Measurements from ENCODE around the gene TMEM94. TPM values are rescaled to one million over a fixed set of nuclear protein-coding genes. Genes with fewer than 3 reads are reported as not detected.

Gene TMEM94
- total and polyA plus RNA-seq, 9 of the 15 experiments (the other 6 are each of a cell fraction or from before 2014, with no cell fraction given): 0.35 to 48.1 (median 14.4) TPM

GRCh38 chr17:75515496-75516254 is 59.2 kb downstream of the TMEM94 start, which contains the start of gene CASKIN2 (continued):
- TF ChIP-seq ZNF639 (CRISPR knock-in tag; conservative IDR thresholded peaks at IDR 0.05 in 1 of 2, IDR thresholded peaks at IDR 0.05 in 1 of 2): peak in 1 of 2 experiments; percentile 56; a peak in 2 of 4 replicates
- no peak for TF ChIP-seq ILK (tag; IDR thresholded peaks at IDR 0.05; ENCODE audit: borderline replicate concordance, low read depth)
- TF ChIP-seq PCBP2 (IDR thresholded peaks at IDR 0.05; ENCODE audit: low read depth, low read length, poor library complexity, severe bottlenecking): no peak
- no peak for TF ChIP-seq HBP1 (CRISPR knock-in tag; IDR thresholded peaks at IDR 0.05)
- TF ChIP-seq CBX5 (IDR thresholded peaks at IDR 0.05; ENCODE audit: borderline replicate concordance, low read depth): no peak
- no peak for TF ChIP-seq ETV6 (IDR thresholded peaks at IDR 0.05; ENCODE audit: borderline replicate concordance in 1 of 2, low read depth in 2 of 2, low read length in 1 of 2)
- peak; percentile 93; the same call in 1 of the 2 replicates for TF ChIP-seq ETV6 (CRISPR knock-in tag; IDR thresholded peaks at IDR 0.05; ENCODE audit: borderline replicate concordance)
- no peak for TF ChIP-seq ADNP (tag; IDR thresholded peaks at IDR 0.05)
- TF ChIP-seq ZNF695 (CRISPR knock-in tag; IDR thresholded peaks at IDR 0.05): no peak
- no peak for TF ChIP-seq TFE3 (CRISPR knock-in tag; IDR thresholded peaks at IDR 0.05)
- peak; percentile 97 for TF ChIP-seq NCOA6 (IDR thresholded peaks at IDR 0.05)
- peak; percentile 98 for TF ChIP-seq NKRF (IDR thresholded peaks at IDR 0.05; ENCODE audit: borderline replicate concordance)
- peak; percentile 37; the same call in 1 of the 2 replicates for TF ChIP-seq ZNF324 (CRISPR knock-in tag; IDR thresholded peaks at IDR 0.05)
- no peak for TF ChIP-seq ZNF134 (CRISPR knock-in tag; conservative IDR thresholded peaks at IDR 0.05)
- TF ChIP-seq PYGO2 (tag; IDR thresholded peaks at IDR 0.05): no peak
